Measurements from ENCODE around the gene CHMP6. TPM values are rescaled to one million over a fixed set of nuclear protein-coding genes. Genes with fewer than 3 reads are reported as not detected.

The CHMP6 gene
- total RNA-seq, result 10 to 100 TPM; 30.6 to 46.3 (median 40.2) TPM

DNA sequence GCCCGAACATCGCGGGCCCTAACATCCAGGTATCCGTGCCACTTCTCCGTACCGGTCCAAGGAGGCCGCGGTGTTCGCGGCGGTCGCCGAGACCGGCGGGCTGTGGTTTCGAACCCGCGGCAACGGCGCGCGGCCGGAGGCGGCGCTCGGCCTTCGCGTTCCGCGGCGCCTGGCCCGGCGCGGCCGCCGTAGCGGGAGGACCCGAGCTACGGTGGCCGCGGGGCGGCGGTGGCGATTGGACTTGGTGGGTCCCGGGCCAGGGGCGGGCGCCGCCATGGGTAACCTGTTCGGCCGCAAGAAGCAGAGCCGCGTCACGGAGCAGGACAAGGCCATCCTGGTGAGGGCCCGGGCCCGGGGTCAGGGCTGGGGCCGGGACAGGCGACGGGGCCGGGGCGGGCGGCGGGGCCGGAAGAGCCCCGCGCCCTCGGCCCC, at the start of gene CHMP6:
Gene CHMP6, plus strand, starts transcription at position 197 of the 432 bp plus-strand sequence. Its CDS starts 78 bp downstream, at position 275.
- peaks cover 0 to 43% (median 27%) of the 10 kb centered on the region in 4 donors for H3K4me1 ChIP-seq
- no peaks in the 10 kb centered on the region for H3K27me3 ChIP-seq
- peak in 1 of 2 donors; percentile 57 for TF ChIP-seq EP300 (IDR thresholded peaks at IDR 0.05)
- peak in 1 of 2 donors; percentile 27 for TF ChIP-seq POLR2A (IDR thresholded peaks at IDR 0.05)
- TF ChIP-seq, protein P1, sequence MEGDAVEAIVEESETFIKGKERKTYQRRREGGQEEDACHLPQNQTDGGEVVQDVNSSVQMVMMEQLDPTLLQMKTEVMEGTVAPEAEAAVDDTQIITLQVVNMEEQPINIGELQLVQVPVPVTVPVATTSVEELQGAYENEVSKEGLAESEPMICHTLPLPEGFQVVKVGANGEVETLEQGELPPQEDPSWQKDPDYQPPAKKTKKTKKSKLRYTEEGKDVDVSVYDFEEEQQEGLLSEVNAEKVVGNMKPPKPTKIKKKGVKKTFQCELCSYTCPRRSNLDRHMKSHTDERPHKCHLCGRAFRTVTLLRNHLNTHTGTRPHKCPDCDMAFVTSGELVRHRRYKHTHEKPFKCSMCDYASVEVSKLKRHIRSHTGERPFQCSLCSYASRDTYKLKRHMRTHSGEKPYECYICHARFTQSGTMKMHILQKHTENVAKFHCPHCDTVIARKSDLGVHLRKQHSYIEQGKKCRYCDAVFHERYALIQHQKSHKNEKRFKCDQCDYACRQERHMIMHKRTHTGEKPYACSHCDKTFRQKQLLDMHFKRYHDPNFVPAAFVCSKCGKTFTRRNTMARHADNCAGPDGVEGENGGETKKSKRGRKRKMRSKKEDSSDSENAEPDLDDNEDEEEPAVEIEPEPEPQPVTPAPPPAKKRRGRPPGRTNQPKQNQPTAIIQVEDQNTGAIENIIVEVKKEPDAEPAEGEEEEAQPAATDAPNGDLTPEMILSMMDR (IDR thresholded peaks at IDR 0.05), result peak; percentile 26 to 94 (median 72)
- 0% methylated on average over 16 to 48 of the region's 66 CpGs for WGBS, 2 donors
- peak within 1 kb of the TSS; percentile 52 to 90 (median 81) for H3K27ac ChIP-seq
- no peaks in the 10 kb centered on the region for H3K9me3 ChIP-seq
- DNase-seq (ENCODE audit: low spot score in 2 of 2), result peak; percentile 52 to 62
- peaks cover 2 to 34% (median 9%) of the 10 kb centered on the region in 3 donors for H3K36me3 ChIP-seq
- H3K4me3 ChIP-seq, result peak within 1 kb of the TSS; percentile 78 to 97 (median 92)

DNA sequence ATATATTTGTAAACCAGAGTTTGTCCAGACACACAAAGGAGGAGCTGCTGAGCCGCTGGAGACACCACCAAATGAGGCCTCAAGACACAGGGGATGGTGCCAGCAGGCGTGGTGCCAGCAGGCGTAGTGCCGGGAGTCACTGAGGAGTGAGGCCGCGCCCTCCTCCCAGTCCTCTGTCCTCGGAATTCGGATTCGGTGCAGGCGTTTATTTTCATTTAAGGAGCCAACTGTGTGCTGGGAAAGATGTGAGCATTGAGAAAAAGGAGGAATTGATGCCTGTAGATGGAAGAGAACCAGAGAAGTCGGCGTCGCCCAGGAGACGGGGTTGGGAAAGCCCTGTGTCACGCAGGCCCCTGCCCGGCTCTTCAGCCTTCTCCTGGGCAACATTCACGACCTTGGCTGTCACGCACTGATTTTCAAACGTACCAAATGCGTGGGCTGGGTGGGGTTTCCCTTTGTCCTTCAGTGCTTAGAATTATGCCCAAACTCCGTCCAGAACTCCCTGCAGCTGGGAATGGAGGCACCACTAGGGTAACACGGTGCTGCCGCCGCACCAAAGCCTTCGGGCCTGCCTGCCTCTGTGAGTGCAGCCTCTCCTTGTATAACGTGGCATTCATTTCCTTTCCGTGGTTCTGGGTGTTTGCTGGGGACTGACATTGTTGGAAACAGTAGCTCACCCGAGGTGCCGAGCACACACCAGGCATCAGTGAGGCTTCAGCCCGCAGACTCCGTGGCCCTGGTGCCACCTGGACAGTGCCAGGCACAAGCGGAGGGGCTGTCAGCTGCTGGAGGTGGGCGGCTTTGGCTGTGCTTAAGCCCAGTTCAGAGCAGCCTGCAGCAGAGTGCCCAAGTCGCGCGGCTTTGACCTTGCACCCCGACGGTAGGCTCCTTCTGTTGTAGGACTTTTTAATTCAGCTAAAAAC, 49.0 kb upstream of the CHMP6 start:
- TF ChIP-seq, protein P1 (IDR thresholded peaks at IDR 0.05), result peak in 1 of 5 experiments; percentile 24
- TF ChIP-seq EP300 (IDR thresholded peaks at IDR 0.05) (peak in 1 of 2 donors; percentile 52), POLR2A (IDR thresholded peaks at IDR 0.05) (no peak)
- peaks cover 0 to 41% (median 0%) of the 10 kb centered on the region in 3 donors for H3K36me3 ChIP-seq
- H3K27me3 ChIP-seq, result no peaks in the 10 kb centered on the region
- no peak overlapping the region for H3K4me3 ChIP-seq
- peak; percentile 96 for DNase-seq (ENCODE audit: low spot score in 2 of 2)
- no peaks in the 10 kb centered on the region for H3K9me3 ChIP-seq
- H3K4me1 ChIP-seq, result peaks cover 0 to 47% (median 16%) of the 10 kb centered on the region in 4 donors
- WGBS, 2 donors, result 42% methylated on average over 35 to 38 of the region's 38 CpGs
- H3K27ac ChIP-seq, result peak overlapping the region in 3 of 4 donors; percentile 43 to 65 (median 49)

- no peaks in the 10 kb centered on the region for H3K27me3 ChIP-seq
- DNase-seq (ENCODE audit: low spot score in 2 of 2), result no peak
- no peak overlapping the region for H3K4me3 ChIP-seq
- WGBS, 2 donors, result 89 to 92% methylated on average over 17 of the region's 17 CpGs
- H3K36me3 ChIP-seq, result peaks cover 0 to 46% (median 0%) of the 10 kb centered on the region in 3 donors
- peak overlapping the region in 2 of 4 donors; percentile 43 to 49 for H3K27ac ChIP-seq
- TF ChIP-seq EP300 (IDR thresholded peaks at IDR 0.05) (no peak), POLR2A (IDR thresholded peaks at IDR 0.05) (no peak)
- TF ChIP-seq, protein P1 (IDR thresholded peaks at IDR 0.05), result no peak
- H3K9me3 ChIP-seq, result no peaks in the 10 kb centered on the region
- peaks cover 0 to 39% (median 13%) of the 10 kb centered on the region in 4 donors for H3K4me1 ChIP-seq
Measured at GRCh38 chr17:80943346-80944145, 48.1 kb upstream of the CHMP6 start.

- Histone ChIP-seq H3K9me3 (no peaks in the 10 kb centered on the region), H3K36me3 (peaks cover 0 to 54% (median 0%) of the 10 kb centered on the region in 3 donors), H3K4me3 (no peak overlapping the region), H3K27ac (no peak overlapping the region), H3K27me3 (no peaks in the 10 kb centered on the region), H3K4me1 (peaks cover 0 to 31% (median 11%) of the 10 kb centered on the region in 4 donors)
- TF ChIP-seq, protein P1 (IDR thresholded peaks at IDR 0.05), result no peak
- TF ChIP-seq EP300 (IDR thresholded peaks at IDR 0.05) (no peak), POLR2A (IDR thresholded peaks at IDR 0.05) (no peak)
- DNase-seq (ENCODE audit: low spot score in 2 of 2), result no peak
- WGBS, 2 donors, result 77 to 89% methylated on average over 8 to 9 of the region's 9 CpGs
Measured at GRCh38 chr17:80944326-80944725, 47.3 kb upstream of the CHMP6 start.

All from tibial nerve (tissue), 4 donors.